Measurements from ENCODE around the gene TMC2.

DNA sequence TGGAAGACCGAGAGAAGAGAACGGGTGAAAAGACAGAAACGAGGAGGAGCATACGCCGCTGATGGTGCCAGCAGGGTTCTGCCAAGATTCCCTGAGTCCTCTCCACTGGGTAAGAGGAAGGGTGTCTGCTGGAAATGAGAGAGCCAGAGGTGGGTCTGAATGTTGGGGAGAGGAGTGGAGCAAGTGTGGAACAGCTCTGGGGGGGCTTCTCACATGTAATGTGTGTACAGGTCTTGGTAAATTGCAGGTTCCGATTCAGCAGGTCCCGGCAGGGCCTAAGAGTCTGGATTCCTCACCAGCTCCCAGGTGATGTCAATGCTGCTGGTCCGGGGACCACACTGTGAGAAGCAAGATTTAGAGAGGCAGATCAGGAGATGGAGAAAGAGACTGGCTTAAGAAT lies 154.8 kb downstream of the TMC2 start:
- TF ChIP-seq POLR2A (IDR thresholded peaks at IDR 0.05; ENCODE audit: low read depth, low read length), result no peak
- no peak for TF ChIP-seq POLR2AphosphoS5 (IDR thresholded peaks at IDR 0.05; ENCODE audit: low read depth, low read length)
